Erythroblast (primary cell): ENCODE measurements around the gene BRME1.
A peak's percentile ranks its signal among the peaks of the same experiment; 100 is the strongest.

Experiments
- GATA1 ChIP-seq: IDR thresholded peaks from 2 replicates; pipeline ENCODE4 v1.6.1; 2011; ENCODE audit warnings: low read depth, mild to moderate bottlenecking, control low read depth, low read length, moderate library complexity
- POLR2A ChIP-seq: IDR thresholded peaks from 2 replicates; pipeline ENCODE4 v1.6.1; 2011; ENCODE audit warnings: mild to moderate bottlenecking, low read length

DNA sequence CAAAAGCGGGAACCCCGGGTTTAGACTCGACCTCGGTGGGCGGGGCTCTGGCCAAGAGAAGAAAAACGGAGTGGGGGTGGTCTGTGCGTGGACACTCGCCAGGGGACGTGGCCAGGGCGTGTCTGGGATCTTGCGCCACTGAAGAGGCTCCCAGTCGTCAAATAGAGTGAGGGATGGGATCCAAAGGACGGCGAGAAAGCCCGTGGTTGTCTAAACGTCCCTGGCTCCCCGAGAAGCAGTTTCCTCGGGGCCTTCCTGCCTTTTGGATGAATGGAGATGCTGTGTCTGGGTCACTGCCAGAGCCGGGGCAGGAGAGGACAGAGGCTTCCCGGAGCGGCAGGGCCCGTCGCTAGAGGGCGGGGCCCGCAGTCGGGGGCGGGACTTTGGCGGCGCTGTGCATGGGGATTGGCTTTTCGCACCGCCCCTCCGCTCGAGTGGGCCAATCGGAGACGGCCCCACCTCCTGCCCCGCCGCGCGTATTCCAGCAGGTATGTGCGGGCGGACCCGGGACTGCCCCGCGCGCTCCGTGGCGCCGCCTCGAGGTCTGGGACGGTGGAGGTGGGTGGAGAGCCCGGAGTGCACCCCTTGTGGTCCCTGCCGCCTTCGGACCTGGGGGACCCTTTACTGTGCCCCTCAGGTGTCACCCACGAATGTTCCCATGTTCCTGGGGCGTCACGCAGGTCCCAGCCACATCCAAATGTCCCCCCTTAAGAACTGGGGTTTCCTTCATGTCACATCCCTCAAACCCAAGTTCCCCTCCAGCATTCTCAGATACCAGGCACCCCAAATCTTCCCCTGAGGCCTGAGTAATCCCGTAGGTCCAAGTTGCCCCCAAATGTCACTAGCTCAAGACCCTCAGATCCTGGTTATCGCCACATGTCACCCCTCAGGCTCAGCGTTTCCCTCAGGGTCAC, 72.3 kb downstream of the BRME1 start:
- TF ChIP-seq POLR2A (peak; percentile 85), GATA1 (no peak)
